Measurements from ENCODE around the gene RILPL1.
"Not testable (repeated sequence)": the region's sequence is repeated elsewhere in the genome, so short reads cannot be mapped to it uniquely, and the experiment has no call there.

The RILPL1 gene

DNA sequence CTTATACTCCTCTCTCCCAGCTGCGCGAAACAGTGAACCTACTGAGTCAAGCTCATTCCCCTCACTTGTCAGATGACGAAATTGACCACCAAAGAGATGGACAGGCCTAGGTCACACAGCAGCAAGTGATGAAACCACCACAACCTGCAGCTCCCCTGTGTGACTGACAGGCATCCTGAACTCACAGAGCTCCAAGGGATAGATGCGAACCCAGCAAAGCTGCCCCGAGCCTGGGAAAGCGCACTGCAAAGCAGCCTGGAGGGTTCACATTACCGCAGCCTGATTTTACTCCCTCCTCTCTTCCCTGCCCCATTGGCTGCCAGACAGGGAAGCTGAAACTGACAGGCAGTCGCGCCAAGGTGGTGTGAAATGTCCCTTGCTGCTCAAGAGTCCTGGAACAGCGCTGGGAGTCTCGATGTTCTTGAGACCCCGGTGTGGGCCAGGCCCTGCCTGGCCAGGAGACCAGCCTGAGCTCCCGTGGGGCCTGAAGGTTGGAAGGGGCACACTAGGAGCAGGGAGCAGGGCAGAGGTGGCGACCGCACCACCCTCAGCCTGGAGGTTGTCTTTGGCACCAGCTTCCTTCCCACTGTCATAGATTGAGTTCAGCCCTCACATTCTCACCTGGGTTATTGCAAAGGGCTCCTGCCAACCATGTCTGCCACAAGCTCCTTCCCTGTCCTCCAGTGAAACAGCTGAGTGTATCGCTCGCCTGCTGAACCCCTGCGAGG, 39.2 kb downstream of the RILPL1 start:
- DNase-seq (ENCODE audit: low spot score), result no peak

DNA sequence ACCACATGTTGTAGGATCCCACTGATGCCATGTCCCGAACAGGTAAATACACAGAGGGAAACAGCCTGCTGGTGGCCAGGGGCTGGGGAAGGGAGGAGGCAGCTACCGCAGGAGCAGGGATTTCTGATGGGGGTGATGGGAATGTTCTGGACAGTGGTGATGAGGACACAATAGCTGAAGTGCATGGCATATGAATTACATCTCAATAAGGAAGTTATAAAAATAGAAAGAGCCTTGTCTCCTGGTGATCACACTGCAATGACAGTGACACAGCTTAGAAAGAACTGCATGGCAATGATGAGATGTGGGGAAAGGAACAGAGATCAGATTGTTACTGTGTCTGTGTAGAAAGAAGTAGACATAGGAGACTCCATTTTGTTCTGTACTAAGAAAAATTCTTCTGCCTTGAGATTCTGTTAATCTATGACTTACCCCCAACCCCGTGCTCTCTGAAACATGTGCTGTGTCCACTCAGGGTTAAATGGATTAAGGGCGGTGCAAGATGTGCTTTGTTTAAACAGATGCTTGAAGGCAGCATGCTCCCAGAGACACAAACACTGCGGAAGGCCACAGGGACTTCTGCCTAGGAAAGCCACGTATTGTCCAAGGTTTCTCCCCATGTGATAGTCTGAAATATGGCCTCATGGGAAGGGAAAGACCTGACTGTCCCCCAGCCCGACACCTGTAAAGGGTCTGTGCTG, 41.0 kb downstream of the RILPL1 start:
- not testable (repeated sequence) for DNase-seq (ENCODE audit: low spot score)

GRCh38 chr12:123491481-123491880, 42.0 kb downstream of the RILPL1 start:
- DNase-seq (ENCODE audit: low spot score), result no peak

DNA sequence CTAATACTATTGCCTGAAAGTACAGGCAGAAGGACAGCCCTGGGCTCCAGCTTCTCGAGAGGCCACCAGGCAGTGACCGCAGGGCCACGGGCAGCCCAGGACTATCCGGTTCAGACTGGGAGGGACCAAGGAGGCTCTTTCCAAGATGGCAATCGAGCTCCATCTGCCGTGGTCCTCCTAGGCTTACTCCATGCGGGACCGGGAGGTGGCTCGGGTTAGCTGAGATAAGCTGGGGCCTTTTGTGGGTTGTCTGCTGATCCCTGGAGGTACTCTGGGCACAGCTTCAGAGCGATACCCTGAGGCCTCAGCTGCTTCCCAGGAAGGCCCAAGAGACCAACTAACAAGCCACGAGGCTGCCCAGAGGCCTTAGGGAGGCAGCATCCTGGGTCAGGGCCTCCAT, 42.5 kb downstream of the RILPL1 start:
- DNase-seq (ENCODE audit: low spot score), result no peak

- no peak for DNase-seq (ENCODE audit: low spot score)
Measured at GRCh38 chr12:123490089-123490488, 43.4 kb downstream of the RILPL1 start.

GRCh38 chr12:123489580-123489979, 43.9 kb downstream of the RILPL1 start:
- DNase-seq (ENCODE audit: low spot score), result no peak

- DNase-seq (ENCODE audit: low spot score), result no peak
Measured at GRCh38 chr12:123488539-123489230, 44.8 kb downstream of the RILPL1 start.

DNA sequence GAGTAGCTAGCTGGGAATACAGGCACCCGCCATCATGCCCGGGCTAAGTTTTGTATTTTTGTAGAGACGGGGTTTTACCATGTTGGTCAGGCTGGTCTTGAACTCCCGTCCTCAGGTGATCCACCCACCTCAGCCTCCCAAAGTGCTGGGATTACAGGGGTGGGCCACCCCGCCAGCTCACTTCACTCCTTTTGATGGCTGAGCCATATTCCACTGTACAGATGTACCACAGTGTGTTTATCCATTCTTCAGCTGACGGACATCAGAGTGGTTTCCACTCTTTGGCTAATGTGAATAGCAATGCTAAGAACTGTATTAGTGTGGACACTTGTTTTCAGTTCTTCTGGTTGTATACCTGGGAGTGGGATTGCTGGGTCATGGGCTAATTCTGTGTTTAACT, 46.1 kb downstream of the RILPL1 start:
- DNase-seq (ENCODE audit: low spot score), result no peak

- no peak for DNase-seq (ENCODE audit: low spot score)
Measured at GRCh38 chr12:123485756-123486155, 47.8 kb downstream of the RILPL1 start.

DNA sequence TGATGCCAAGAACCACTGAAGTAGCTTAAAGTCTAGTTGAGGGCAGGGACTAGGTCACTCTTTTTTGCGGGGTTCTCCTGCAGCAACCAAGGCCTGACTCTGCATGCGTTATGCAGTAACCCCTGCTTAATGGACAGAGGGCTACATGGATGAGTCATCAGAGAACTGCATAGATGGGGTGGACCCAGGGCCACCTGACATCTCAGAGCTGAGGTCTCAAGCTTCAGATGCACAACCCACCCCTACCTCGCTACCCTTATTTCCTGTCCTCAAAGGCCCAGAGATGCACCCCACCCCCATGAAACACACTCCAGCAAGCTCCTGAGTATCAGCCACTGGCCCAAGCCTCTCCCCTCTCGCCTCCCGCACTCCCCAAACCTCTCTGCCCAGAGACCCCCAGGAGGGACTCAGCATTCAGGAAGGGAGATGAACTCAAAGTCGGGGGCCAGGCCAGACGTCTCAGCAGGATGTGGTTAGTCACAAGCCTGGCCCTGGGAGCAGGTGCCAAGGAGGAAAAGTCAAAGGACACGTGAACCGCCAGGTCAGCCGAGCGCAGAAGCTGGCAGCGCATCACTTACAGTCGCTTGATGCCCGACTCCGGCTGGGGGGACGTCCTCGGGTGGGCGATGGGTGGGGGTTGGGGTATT, 49.8 kb downstream of the RILPL1 start:
- DNase-seq (ENCODE audit: low spot score), result no peak

DNA sequence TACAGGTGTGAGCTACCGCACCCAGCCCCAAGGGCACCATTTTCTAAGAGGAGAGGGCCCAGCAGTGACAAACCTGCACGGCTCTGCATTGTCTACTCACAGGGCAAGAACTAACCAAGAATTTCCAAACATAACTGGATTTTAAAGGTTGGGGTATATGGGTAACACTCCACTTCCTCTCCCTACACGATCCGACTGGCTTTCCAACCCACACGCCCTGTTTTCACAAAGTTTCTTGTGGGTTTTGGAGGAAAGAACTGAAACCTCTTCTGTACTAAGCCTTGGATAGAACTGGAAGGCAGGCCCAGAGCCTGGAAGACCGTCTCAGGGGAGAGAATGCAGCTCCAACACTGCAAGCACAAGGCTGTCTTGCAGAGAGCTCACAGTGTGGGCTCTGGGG, 50.6 kb downstream of the RILPL1 start:
- DNase-seq (ENCODE audit: low spot score), result no peak

- DNase-seq (ENCODE audit: low spot score), result not testable (repeated sequence)
Measured at GRCh38 chr12:123481251-123481650, 52.3 kb downstream of the RILPL1 start.

DNA sequence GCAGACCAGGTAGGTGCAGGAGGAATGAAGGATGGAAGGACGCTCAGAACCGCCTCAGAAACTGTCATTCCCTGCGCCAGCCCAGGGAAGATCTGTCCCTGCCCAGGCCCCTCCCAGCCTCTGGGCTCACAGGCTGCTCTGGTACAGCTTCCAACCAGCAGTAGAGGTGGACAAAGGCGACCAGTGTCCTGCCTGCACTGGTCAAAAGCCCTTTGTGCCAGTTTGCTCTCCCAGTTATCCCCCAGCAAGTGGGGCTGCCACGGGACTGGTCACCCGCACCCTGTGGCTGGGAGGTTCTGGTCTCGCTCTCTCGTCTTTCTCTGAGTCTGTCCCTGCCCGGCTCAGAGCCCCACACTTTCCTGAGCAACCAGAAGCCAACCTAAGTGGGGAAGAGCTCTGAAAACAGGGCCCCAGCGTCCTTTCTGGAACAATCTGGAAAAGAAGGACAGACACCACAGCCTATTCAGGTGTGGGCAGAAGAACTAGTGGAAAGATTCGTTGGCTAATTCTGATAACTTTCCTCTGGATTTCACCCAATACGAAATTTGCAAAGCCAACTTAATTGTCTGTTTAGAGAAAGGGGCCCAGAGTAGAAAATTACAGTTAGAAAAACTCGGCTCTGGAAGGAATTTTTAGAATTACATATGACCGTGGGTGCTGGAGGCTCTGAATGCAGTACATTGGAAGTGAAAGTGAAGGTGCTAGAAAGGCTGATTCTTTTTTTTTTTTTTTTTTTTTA, 53.9 kb downstream of the RILPL1 start:
- no peak for DNase-seq (ENCODE audit: low spot score)

- DNase-seq (ENCODE audit: low spot score), result no peak
Measured at GRCh38 chr12:123478762-123479161, 54.8 kb downstream of the RILPL1 start.

DNA sequence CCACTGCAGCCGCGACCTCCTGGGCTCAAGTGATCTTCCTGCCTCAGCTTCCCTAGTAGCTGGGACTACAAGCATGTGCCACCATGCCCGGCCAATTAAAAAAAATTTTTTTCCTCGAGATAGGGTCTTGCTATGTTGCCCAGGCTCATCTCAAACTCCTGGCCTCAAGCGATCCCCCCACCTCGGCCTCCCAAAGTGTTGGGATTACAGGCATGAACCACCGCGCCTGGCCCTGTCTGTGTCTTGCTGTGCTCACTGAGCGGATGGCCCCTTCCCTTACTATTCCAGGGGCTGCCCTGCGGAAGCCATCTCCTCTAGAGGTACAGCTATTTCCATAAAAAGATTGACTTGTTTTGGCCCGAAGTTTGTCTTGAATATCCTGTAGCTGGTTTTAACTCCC, 55.5 kb downstream of the RILPL1 start:
- no peak for DNase-seq (ENCODE audit: low spot score)

GRCh38 chr12:123475246-123475703, 58.2 kb downstream of the RILPL1 start:
- no peak for DNase-seq (ENCODE audit: low spot score)

- DNase-seq (ENCODE audit: low spot score), result no peak
Measured at GRCh38 chr12:123474485-123475245, 58.9 kb downstream of the RILPL1 start.

- no peak for DNase-seq (ENCODE audit: low spot score)
Measured at GRCh38 chr12:123472438-123472849, 61.1 kb downstream of the RILPL1 start.

GRCh38 chr12:123471374-123472068, 62.0 kb downstream of the RILPL1 start:
- no peak for DNase-seq (ENCODE audit: low spot score)

DNA sequence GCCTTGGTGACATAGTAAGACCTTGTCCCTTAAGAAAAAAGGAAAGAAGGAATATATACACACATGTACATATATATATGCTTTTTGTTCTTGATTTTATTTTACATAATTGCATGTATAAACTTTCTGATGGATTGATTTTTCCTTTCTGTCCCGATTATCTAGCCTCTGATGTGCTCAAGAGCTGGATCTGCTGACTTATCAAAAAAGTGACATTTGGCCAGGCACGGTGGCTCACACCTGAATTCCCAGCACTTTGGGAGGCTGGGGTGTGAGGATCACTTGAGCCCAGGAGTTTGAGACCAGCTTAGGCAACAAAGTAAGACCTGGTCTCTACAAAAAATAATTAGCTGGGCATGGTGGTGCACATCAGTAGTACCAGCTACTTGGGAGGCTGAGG, 63.5 kb downstream of the RILPL1 start:
- no peak for DNase-seq (ENCODE audit: low spot score)

Data from LoVo (cell line).